HG02759 (cell line): ENCODE results near the gene FMNL2.
"Not testable (repeated sequence)": the region's sequence is repeated elsewhere in the genome, so short reads cannot be mapped to it uniquely, and the experiment has no call there.

Source experiments
- ATAC-seq: cut with Tn5 transposase; IDR thresholded peaks from one replicate; pipeline ENCODE4 v1.9.1; 2021; ENCODE audit warnings: mild to moderate bottlenecking, moderate library complexity; ENCODE audit not compliant: unreplicated experiment

The FMNL2 gene

GRCh38 chr2:152335016-152335725, at the start of gene FMNL2:
TSS of gene FMNL2 (plus strand) at chr2:152335174.
- ATAC-seq, result peak; percentile 86

DNA sequence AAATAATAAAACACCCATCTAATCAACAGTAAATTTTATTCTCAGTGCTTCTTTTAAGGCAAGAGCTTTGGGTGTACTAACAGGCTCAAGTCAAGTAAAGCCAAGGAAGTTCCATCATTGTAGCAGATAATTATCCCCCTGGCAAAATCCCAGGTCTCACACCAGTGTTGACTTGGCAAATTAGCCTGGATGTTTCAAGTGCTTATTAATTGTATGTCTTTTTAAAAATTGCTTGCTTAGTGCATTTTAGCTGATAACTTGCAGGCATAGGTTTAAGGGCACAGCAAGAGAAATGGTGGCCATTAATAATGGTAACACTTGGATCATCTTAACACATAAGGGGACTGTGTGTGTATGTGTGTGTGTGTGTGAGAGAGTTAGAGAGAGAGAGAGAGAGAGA, 42.0 kb upstream of the FMNL2 start:
- ATAC-seq, result no peak

DNA sequence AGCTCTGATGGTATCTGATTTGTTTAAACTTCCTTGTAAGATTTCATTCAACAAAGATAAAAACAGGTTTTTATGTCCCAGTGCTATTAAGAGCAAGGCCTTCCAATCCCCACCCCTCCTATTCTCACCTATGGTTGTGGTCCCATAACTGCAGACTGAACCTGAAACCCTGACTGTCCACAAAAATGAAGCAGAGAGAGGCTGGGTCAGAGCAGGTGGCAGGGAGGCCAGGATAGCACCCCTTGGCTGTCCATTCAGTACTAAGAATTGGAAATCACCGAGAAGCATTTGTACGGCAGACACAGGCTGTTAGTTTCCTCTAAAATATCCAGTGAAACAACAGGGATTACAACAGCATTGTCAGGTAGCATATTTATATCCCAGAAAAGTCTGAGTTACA, 37.3 kb upstream of the FMNL2 start:
- ATAC-seq, result no peak

DNA sequence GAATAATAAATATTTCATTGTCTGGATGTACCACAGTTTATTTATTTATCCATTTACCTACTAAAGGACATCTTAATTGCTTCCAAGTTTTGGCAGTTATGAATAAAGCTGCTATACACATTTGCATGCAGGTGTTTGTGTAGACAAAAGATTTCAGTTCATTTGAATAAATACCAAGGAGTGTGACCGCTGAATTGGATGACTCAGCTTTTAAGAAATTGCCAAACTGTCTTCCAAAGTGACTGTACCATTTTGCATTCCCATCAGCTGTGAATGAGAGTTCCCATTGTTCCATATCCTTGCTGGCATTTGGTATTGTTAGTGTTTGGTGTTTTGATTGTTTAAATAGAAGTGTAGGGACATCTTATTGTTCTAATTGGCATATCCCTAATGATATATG, 36.2 kb upstream of the FMNL2 start:
- no peak for ATAC-seq

- no peak for ATAC-seq
Measured at GRCh38 chr2:152301131-152301530, 33.8 kb upstream of the FMNL2 start.

DNA sequence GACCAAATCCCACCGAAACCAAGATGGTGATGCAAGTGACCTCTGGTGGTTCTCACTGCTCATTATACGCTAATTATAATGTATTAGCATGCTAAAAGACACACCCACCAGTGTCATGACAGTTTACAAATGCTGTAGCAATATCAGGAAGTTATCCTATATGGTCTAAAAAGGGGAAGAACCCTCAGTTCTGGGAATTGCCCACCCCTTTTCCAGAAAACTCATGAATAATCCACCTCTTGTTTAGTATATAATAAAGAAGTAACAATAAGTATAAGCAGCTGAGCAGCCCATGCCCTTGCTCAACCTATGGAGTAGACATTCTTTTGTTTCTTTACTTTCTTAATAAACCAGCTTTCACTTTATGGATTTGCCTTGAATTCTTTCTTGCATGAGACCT, 31.0 kb upstream of the FMNL2 start:
- no peak for ATAC-seq

DNA sequence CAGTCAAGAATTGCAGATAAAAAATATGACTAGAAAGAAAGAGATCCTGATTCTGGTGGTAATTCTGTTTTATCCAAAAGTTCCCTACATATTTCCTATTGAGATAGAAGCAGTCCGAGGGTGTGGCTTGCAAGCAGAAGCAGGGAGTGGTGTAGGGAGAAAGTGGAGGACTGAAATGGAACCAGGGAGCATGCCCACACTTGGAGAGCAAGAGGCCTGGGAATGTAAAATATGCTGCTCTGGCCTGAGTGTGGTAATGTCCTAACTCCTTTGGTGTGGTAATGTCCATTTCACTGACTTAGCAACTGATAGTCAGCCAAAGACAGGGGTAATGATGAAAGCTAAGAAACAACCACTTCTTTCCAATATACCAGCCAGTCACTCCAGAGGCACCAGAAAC, 30.1 kb upstream of the FMNL2 start:
- no peak for ATAC-seq

- ATAC-seq, result no peak
Measured at GRCh38 chr2:152307863-152308262, 27.1 kb upstream of the FMNL2 start.

GRCh38 chr2:152309352-152310214, 25.4 kb upstream of the FMNL2 start:
- no peak for ATAC-seq

DNA sequence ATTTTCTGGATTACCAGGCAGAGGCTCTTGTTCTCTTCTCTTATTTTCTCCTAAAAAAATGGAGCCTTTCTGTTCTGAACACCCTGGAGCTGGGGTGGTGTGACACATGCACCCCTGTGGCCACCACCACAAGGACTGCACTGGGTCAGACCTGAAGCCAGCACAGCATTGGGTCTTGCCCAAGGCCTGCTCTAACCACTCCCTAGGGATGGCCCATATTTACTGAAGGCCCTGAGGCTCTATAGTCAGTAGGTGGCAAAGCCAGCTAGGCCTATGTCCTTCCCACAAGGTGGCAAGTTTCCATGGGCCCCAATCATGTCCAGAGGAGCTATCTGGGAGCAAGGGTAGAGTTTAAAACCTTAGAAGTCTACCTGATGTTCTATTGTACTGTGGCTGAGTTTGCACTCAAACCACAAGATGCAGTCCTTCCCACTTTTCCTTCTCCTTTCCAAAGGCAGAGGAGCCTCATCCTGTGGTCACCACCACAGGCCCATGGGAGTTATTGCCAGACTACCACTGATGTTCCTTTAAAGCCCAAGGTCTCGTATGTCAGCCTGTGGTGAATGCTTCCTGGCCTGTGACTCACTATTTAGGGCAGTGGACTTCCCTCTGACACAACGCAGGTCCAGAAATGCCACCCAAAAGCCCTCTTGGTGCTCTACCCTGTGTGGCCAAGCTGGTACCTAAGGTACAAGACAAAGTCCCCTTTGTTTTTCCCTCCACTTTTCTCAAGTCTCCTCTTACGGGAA, 15.0 kb upstream of the FMNL2 start:
- ATAC-seq, result no peak

- no peak for ATAC-seq
Measured at GRCh38 chr2:152320814-152321213, 14.2 kb upstream of the FMNL2 start.

DNA sequence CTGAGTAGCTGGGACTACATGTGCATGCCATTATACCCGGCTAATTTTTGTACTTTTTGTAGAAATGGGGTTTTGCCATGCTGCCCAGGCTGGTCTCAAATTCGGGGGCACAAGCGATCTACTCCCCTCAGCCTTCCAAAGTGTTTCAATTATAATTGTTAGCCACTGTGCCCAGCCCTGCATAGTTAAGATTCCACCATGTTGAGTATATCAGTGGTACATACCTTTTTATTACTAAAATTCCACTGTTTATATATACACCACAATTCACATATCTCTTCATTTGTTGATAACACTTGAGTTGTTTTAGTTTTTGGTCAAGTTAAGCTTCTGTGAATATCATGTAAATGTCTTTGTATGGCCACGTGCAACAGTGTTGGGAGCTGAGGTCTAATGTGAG, 12.8 kb upstream of the FMNL2 start:
- no peak for ATAC-seq

- ATAC-seq, result not testable (repeated sequence)
Measured at GRCh38 chr2:152325126-152325525, 9.8 kb upstream of the FMNL2 start.

GRCh38 chr2:152326710-152327109, 8.3 kb upstream of the FMNL2 start:
- ATAC-seq, result no peak

GRCh38 chr2:152328013-152328412, 7.0 kb upstream of the FMNL2 start:
- no peak for ATAC-seq

- ATAC-seq, result no peak
Measured at GRCh38 chr2:152330235-152330866, 4.6 kb upstream of the FMNL2 start.

DNA sequence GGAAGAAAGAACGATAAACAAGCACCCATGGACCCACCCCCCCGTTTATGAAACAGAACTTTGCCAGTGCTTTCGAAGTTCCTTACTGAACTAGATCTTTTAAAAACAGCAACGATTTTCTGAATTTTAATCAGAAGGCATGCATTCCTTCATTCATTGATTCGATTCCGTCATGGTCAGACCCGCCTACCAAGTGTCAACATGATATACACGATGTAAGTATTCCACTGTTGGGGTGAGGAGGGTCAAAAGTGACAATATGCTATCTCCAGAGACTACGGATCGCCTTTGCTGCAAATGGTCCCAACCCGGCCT, 316 bp upstream of the FMNL2 start:
- ATAC-seq, result no peak

DNA sequence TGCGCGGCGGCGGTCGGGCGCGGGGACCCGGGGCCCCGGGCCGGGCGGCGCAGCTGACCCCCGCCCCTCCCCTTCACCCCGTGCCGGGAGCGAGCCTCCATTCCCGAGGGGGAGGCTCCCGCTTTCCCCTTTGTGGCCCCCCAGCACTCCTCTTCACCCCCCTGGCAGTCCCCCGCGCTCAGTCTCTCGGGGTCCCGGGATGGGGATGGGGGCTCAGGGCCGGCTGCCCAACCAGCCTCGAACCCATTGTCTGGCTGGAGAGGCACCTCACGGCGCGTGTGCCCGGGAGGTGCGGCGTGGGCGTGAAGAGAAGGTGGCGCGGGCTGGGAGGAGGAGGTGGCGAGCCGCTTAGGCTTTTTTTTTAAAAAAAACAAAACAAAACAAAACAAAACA, 748 bp downstream of the FMNL2 start:
- peak; percentile 20 for ATAC-seq

DNA sequence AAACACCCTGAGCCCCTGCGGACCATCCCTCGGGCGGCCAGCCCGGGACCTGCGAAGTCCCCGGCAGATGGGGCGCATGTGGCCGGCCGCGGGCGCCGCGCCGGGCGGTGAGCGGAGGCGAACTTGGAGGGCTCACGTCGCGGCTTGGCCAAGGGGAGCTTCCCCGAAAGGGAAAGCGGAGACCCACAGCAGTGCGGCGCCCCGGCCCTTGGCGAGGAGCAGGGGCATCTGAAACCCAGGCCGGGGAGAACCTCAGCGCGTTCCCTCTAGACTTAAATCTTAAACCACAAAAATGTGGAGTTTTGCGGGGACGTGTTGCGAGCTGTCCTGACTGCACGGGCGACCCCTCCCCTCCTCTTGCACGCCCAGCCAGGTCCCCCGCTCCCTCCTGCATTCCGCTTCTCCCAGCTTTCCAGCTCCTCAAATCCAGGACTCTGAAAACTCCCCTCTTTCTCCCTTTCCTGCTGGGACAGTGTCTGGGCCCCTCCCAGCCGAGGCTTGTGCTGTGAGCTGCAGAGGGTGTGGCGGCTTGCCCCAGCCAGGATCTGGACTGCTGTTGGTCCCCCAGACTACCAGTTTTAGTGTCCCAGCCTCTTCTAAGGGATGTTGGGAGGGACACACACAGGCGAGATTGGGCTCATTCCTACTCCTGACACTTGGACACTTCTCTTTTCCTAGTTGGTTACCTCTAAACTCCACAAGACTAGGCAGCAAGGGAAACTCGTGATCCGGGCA, 1.3 kb downstream of the FMNL2 start:
- ATAC-seq, result peak; percentile 30

- no peak for ATAC-seq
Measured at GRCh38 chr2:152336854-152337510, 2.0 kb downstream of the FMNL2 start.
